ENCODE results near the gene DGLUCY.

- no peak for TF ChIP-seq CTCF (IDR thresholded peaks at IDR 0.05)
- TF ChIP-seq POLR2A (IDR thresholded peaks at IDR 0.05): no peak
These were observed 160.9 kb downstream of the DGLUCY start for GRCh38 chr14:91274796-91275195.
